Panc1 (cell line): ENCODE data around the gene THEM5. TPM values are rescaled to one million over a fixed set of nuclear protein-coding genes. Genes with fewer than 3 reads are reported as not detected.

ENCODE experiments used
- ATAC-seq: fragments of 200-7000 bp; cut with Tn5 transposase; 2 replicates; pipeline ENCODE4 v1.9.1; 2020; ENCODE audit warnings: mild to moderate bottlenecking, moderate library complexity
- BruUV-seq: library from RNA; stranded (reverse); fragments of 400-500 nt; replicated peaks from 2 replicates; lab custom pipeline; 2021; lab: Mats Ljungman, UMichigan
- CTCF ChIA-PET: fragments of 300-600 bp; sonication (Branson Sonifier 250); formaldehyde crosslinking; loops from one replicate; lab custom pipeline; 2022; ENCODE audit warnings: antibody characterized with exemption; lab: Charles Lee
- POLR2A ChIA-PET: fragments of 300-600 bp; sonication (Branson Sonifier 250); formaldehyde crosslinking; loops from one replicate; lab custom pipeline; 2022; ENCODE audit warnings: antibody characterized with exemption; lab: Charles Lee
- DNase-seq: peaks from one replicate; pipeline ENCODE4 v3.0.0-alpha.2; 2010; ENCODE audit warnings: low read depth, low spot score
- H3K27ac ChIP-seq: 2 replicates; pipeline ENCODE4 v1.5.1; 2011; ENCODE audit warnings: mild to moderate bottlenecking, low read length, inconsistent platforms
- H3K27me3 ChIP-seq: fragments of 200-500 bp; sonication (Bioruptor generic); 2 replicates; pipeline ENCODE4 v1.6.0; 2014; ENCODE audit warnings: low read length, inconsistent platforms; ENCODE audit not compliant: control insufficient read depth, insufficient read depth
- H3K36me3 ChIP-seq: fragments of 200-500 bp; sonication (Bioruptor generic); 2 replicates; pipeline ENCODE4 v1.5.1; 2014; ENCODE audit warnings: inconsistent platforms, mild to moderate bottlenecking, low read length, moderate library complexity; ENCODE audit not compliant: control insufficient read depth, insufficient read depth
- H3K4me1 ChIP-seq: 2 replicates; pipeline ENCODE4 v1.5.1; 2011; ENCODE audit warnings: inconsistent platforms, mild to moderate bottlenecking, low read length, moderate library complexity; ENCODE audit not compliant: control insufficient read depth, insufficient read depth
- H3K4me3 ChIP-seq, 2 experiments: 2 replicates each; pipeline ENCODE4 v1.5.1; 2011 to 2012; ENCODE audit warnings: low read depth in 2 of 2, low read length in 2 of 2, mild to moderate bottlenecking in 2 of 2, inconsistent platforms in 1 of 2, moderate library complexity in 1 of 2
- H3K9me3 ChIP-seq: fragments of 200-500 bp; sonication (Bioruptor generic); 2 replicates; pipeline ENCODE4 v1.5.1; 2014; ENCODE audit warnings: low read depth, mild to moderate bottlenecking, inconsistent platforms, low read length, moderate library complexity; ENCODE audit not compliant: control insufficient read depth, insufficient read depth
- POLR2AphosphoS5 ChIP-seq: IDR thresholded peaks from 2 replicates; pipeline ENCODE4 v1.6.1; 2012; ENCODE audit warnings: mild to moderate bottlenecking, low read depth, low read length, moderate library complexity
- REST ChIP-seq, 2 experiments: IDR thresholded peaks; 2 replicates each; pipeline ENCODE4 v1.6.1; 2011 to 2012; ENCODE audit warnings: low read depth in 2 of 2, control low read depth in 1 of 2, low read length in 1 of 2, mild to moderate bottlenecking in 1 of 2, moderate library complexity in 1 of 2; ENCODE audit not compliant: insufficient read depth in 1 of 2
- SIN3A ChIP-seq: IDR thresholded peaks from 2 replicates; pipeline ENCODE4 v1.6.1; 2012; ENCODE audit warnings: low read depth, mild to moderate bottlenecking, low read length, moderate library complexity, borderline replicate concordance; ENCODE audit not compliant: insufficient read depth
- TCF7L2 ChIP-seq: IDR thresholded peaks from 2 replicates; pipeline ENCODE4 v1.6.1; 2011; ENCODE audit warnings: mild to moderate bottlenecking, low read depth, low read length, inconsistent platforms
- in situ Hi-C: cut with HindIII; loops from 2 replicates; pipeline ENCODE4 v1.10.0; 2016; ENCODE audit warnings: low sequenced_read_pairs, low pct_unique_long_range_greater_than_20kb
- intact Hi-C: fragments of 100-400 bp; cut with micrococcal nuclease; formaldehyde crosslinking; loops from one replicate; pipeline ENCODE4 v1.10.0; 2022; ENCODE audit not compliant: unreplicated experiment
- total RNA-seq: library from RNA; stranded (reverse); gene quantifications from one replicate; pipeline ENCODE4 v1.2.1, GENCODE V29; 2021; ENCODE audit not compliant: unreplicated experiment
- TF ChIP-seq, protein P1 (sequence below): fragments of 450-650 bp; IDR thresholded peaks from 2 replicates; pipeline ENCODE4 v1.5.1; 2017; ENCODE audit warnings: mild to moderate bottlenecking

THEM5 gene
- total RNA-seq, 1 experiment from 2014 or later = not detected

GRCh38 chr1:151891512-151891911 is 38.0 kb upstream of the THEM5 start:
- Histone ChIP-seq H3K27ac (no peak overlapping the region), H3K4me3 (no peak overlapping the region), H3K4me1 (no peaks in the 10 kb centered on the region), H3K36me3 (no peaks in the 10 kb centered on the region), H3K27me3 (no peaks in the 10 kb centered on the region), H3K9me3 (no peaks in the 10 kb centered on the region)
- intact Hi-C loops (no loop called here), in situ Hi-C loops (no loop called here)
- ChIA-PET CTCF (no interaction called here), POLR2A (no interaction called here)
- DNase-seq (no peak), ATAC-seq (no peak)
- BruUV-seq = no TSS peak
- TF ChIP-seq TCF7L2 = no peak
- no peak for TF ChIP-seq SIN3A
- TF ChIP-seq, protein P1, sequence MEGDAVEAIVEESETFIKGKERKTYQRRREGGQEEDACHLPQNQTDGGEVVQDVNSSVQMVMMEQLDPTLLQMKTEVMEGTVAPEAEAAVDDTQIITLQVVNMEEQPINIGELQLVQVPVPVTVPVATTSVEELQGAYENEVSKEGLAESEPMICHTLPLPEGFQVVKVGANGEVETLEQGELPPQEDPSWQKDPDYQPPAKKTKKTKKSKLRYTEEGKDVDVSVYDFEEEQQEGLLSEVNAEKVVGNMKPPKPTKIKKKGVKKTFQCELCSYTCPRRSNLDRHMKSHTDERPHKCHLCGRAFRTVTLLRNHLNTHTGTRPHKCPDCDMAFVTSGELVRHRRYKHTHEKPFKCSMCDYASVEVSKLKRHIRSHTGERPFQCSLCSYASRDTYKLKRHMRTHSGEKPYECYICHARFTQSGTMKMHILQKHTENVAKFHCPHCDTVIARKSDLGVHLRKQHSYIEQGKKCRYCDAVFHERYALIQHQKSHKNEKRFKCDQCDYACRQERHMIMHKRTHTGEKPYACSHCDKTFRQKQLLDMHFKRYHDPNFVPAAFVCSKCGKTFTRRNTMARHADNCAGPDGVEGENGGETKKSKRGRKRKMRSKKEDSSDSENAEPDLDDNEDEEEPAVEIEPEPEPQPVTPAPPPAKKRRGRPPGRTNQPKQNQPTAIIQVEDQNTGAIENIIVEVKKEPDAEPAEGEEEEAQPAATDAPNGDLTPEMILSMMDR = no peak
- no peak for TF ChIP-seq REST (IDR thresholded peaks at IDR 0.05; ENCODE audit: insufficient read depth in 1 of 2, low read depth in 2 of 2, low read length in 1 of 2)
- TF ChIP-seq POLR2AphosphoS5 = no peak

DNA sequence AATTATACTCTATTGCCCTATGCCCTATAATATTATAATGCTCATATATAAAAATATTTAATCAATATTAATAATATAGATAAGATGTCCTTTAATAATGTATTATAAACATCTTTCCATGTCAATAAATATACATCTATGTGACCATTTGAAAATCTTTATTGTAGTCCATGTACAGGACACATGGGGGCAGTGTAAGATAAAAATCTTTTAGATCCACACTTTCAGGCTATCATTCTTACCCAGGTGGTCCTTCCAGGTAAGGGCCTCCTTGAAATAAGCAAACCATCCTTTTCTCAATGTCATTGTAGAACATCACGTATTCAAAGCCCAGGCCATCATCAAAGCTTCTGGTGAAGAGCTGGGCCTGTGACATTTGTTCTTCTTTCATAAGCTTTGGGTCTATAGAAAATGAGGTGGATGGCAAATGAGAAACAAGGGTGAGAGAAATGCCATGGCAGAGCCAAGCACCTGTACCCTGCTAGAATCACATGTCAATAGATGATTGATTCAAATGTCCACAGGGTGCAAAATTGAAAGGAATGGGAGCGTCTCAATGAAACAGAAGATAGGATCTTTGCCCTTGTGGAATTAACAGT is 35.6 kb upstream of the THEM5 start:
- intact Hi-C loops = no loop called here
- ATAC-seq = 0 out of 2 replicates have a peak, but pooled peaks have one; percentile 52
- Histone ChIP-seq H3K4me3 (no peak overlapping the region), H3K27me3 (no peaks in the 10 kb centered on the region), H3K27ac (no peak overlapping the region), H3K9me3 (no peaks in the 10 kb centered on the region), H3K4me1 (no peaks in the 10 kb centered on the region), H3K36me3 (no peaks in the 10 kb centered on the region)
- TF ChIP-seq, protein P1 = peak; percentile 64
- TF ChIP-seq REST (IDR thresholded peaks at IDR 0.05; ENCODE audit: insufficient read depth in 1 of 2, low read depth in 2 of 2, low read length in 1 of 2) = no peak
- POLR2A ChIA-PET = no interaction called here
- no peak for DNase-seq
- BruUV-seq = no TSS peak
- in situ Hi-C loops = no loop called here
- CTCF ChIA-PET = interaction anchor here (0.6 kb wide), 1 partner anchor 146 kb away, joined by 3 read pairs; no protein-coding TSS in a partner anchor
